CD14-positive monocyte (primary cell): ENCODE data around the gene PDE6H. TPM values are rescaled to one million over a fixed set of nuclear protein-coding genes. Genes with fewer than 3 reads are reported as not detected.

ENCODE experiments used
- DNase-seq, 3 donors: peaks; one replicate each; pipeline ENCODE4 v3.0.0-alpha.2; 2011 to 2022
- H2AFZ ChIP-seq: 2 replicates; pipeline ENCODE4 v1.6.0; 2012; ENCODE audit warnings: mild to moderate bottlenecking, low read depth, low read length, inconsistent platforms; ENCODE audit not compliant: insufficient read depth, poor library complexity, severe bottlenecking
- H3K27ac ChIP-seq, 2 donors: 1 replicate in 1 of 2; 2 replicates in 1 of 2; pipeline ENCODE4 v1.5.1; 2012 to 2013; ENCODE audit warnings: low read length in 2 of 2, control low read depth in 1 of 2, inconsistent platforms in 1 of 2, low read depth in 1 of 2, mild to moderate bottlenecking in 1 of 2
- H3K27me3 ChIP-seq, 2 donors: one replicate each; pipeline versions ENCODE4 v1.6.0 to v1.6.1; 2011 to 2013; ENCODE audit warnings: low read length in 2 of 2; ENCODE audit not compliant: control insufficient read depth in 2 of 2, insufficient read depth in 2 of 2
- H3K36me3 ChIP-seq, 2 donors: replicated peaks in 1 of 2; 1 replicate in 1 of 2; 2 replicates in 1 of 2; pipeline versions ENCODE4 v1.5.1 to v1.6.1; 2012 to 2013; ENCODE audit warnings: low read length in 2 of 2, control low read depth in 1 of 2, inconsistent platforms in 1 of 2, mild to moderate bottlenecking in 1 of 2; ENCODE audit not compliant: insufficient read depth in 2 of 2, control insufficient read depth in 1 of 2
- H3K4me1 ChIP-seq, 2 donors: 1 replicate in 1 of 2; 2 replicates in 1 of 2; pipeline versions ENCODE4 v1.5.1 to v1.6.1; 2012 to 2013; ENCODE audit warnings: low read length in 2 of 2, control low read depth in 1 of 2, inconsistent platforms in 1 of 2, mild to moderate bottlenecking in 1 of 2, moderate library complexity in 1 of 2; ENCODE audit not compliant: insufficient read depth in 2 of 2, control insufficient read depth in 1 of 2
- H3K4me2 ChIP-seq: replicated peaks from 2 replicates; pipeline ENCODE3; 2012; ENCODE audit warnings: low read length, moderate library complexity, mild to moderate bottlenecking; ENCODE audit not compliant: poor library complexity, severe bottlenecking; ENCODE audit errors: extremely low read depth
- H3K4me3 ChIP-seq, 3 experiments: fragments of 200-600 bp in 1 of 3; sonication (generic) in 1 of 3; replicated peaks in 1 of 3; 1 replicate in 2 of 3; 2 replicates in 1 of 3; pipeline ENCODE4 v1.5.1; 2011 to 2013; ENCODE audit warnings: low read length in 3 of 3, mild to moderate bottlenecking in 3 of 3, control low read depth in 2 of 3, low read depth in 2 of 3, inconsistent platforms in 1 of 3, moderate library complexity in 1 of 3
- H3K79me2 ChIP-seq: 2 replicates; pipeline ENCODE4 v1.6.0; 2012; ENCODE audit warnings: mild to moderate bottlenecking, control low read depth, inconsistent platforms, low read length, moderate library complexity; ENCODE audit not compliant: insufficient read depth
- H3K9ac ChIP-seq: 2 replicates; pipeline ENCODE4 v1.6.0; 2017; ENCODE audit warnings: low read length, mild to moderate bottlenecking; ENCODE audit not compliant: insufficient read depth, poor library complexity, severe bottlenecking
- H3K9me3 ChIP-seq, 2 donors: replicated peaks in 1 of 2; 1 replicate in 1 of 2; 2 replicates in 1 of 2; pipeline versions ENCODE4 v1.5.1 to v1.6.1; 2012 to 2013; ENCODE audit warnings: low read length in 2 of 2, control low read depth in 1 of 2; ENCODE audit not compliant: control insufficient read depth in 1 of 2, insufficient read depth in 1 of 2
- H4K20me1 ChIP-seq: 2 replicates; pipeline ENCODE4 v1.6.0; 2012; ENCODE audit warnings: mild to moderate bottlenecking, low read length, control low read depth, moderate library complexity; ENCODE audit not compliant: insufficient read depth
- H3K27ac Mint-ChIP-seq, 7 donors: one replicate each; pipeline ENCODE4 v1.8.0; 2020; ENCODE audit warnings: mild to moderate bottlenecking in 7 of 7, mixed read lengths in 7 of 7, moderate library complexity in 6 of 7, inconsistent platforms in 2 of 7
- H3K27me3 Mint-ChIP-seq, 3 donors: one replicate each; pipeline ENCODE4 v1.8.0; 2021 to 2022; ENCODE audit warnings: low read depth in 3 of 3, mild to moderate bottlenecking in 3 of 3, mixed read lengths in 3 of 3, moderate library complexity in 3 of 3, inconsistent platforms in 1 of 3
- H3K36me3 Mint-ChIP-seq, 2 donors: one replicate each; pipeline ENCODE4 v1.8.0; 2020; ENCODE audit warnings: mixed read lengths in 2 of 2, inconsistent platforms in 1 of 2, mild to moderate bottlenecking in 1 of 2
- H3K4me1 Mint-ChIP-seq: one replicate; pipeline ENCODE4 v1.8.0; 2020; ENCODE audit warnings: mild to moderate bottlenecking, mixed read lengths
- H3K4me3 Mint-ChIP-seq, 2 donors: one replicate each; pipeline ENCODE4 v1.8.0; 2020; ENCODE audit warnings: mild to moderate bottlenecking in 2 of 2, mixed read lengths in 2 of 2, moderate library complexity in 1 of 2
- H3K9me3 Mint-ChIP-seq, 7 donors: one replicate each; pipeline ENCODE4 v1.8.0; 2020 to 2022; ENCODE audit warnings: mixed read lengths in 7 of 7, mild to moderate bottlenecking in 6 of 7, moderate library complexity in 6 of 7, inconsistent platforms in 2 of 7
- CTCF ChIP-seq: fragments of 200-600 bp; IDR thresholded peaks from one replicate; pipeline ENCODE4 v1.8.0; 2022; ENCODE audit warnings: antibody characterized with exemption, mild to moderate bottlenecking
- WGBS: methylation state at CpG from one replicate; pipeline ENCODE4 v1.1.5; 2013; ENCODE audit warnings: missing lambda C conversion rate; ENCODE audit not compliant: insufficient coverage; 5-methylcytosine and 5-hydroxymethylcytosine counted together
- intact Hi-C, 2 donors: fragments of 100-400 bp; cut with micrococcal nuclease; formaldehyde crosslinking; loops; one replicate each; pipeline versions ENCODE4 v1.15.0 to v1.15.1; 2023
- polyA plus RNA-seq, 3 donors: library from polyadenylated mRNA; depleted of rRNA in 1 of 3; unstranded in 2 of 3; stranded (reverse) in 1 of 3; fragments of 300-500 nt in 2 of 3; fragments of >200 nt in 1 of 3; fragmentation: Illumina TruSeq in 2 of 3; gene quantifications; 1 replicate in 2 of 3; 2 replicates in 1 of 3; pipeline ENCODE4 v1.2.3, GENCODE V29; 2012 to 2021

Gene PDE6H
- polyA plus RNA-seq, 3 donors: 0.33 to 0.56 TPM; not detected in 1

GRCh38 chr12:15013634-15014179 lies 40.9 kb downstream of the PDE6H start:
- H3K36me3 ChIP-seq: no peaks in the 10 kb centered on the region
- H3K9me3 ChIP-seq: no peaks in the 10 kb centered on the region
- no peak overlapping the region for H3K27ac ChIP-seq
- no peaks in the 10 kb centered on the region for H3K79me2 ChIP-seq
- TF ChIP-seq CTCF: no peak
- Mint-ChIP-seq H3K9me3 (peaks cover 0 to 5% (median 2%) of the 10 kb centered on the region in 7 donors), H3K36me3 (no peaks in the 10 kb centered on the region), H3K27me3 (peaks cover 0 to 3% (median 3%) of the 10 kb centered on the region in 3 donors), H3K4me1 (peaks cover 6% of the 10 kb centered on the region), H3K4me3 (no peak overlapping the region), H3K27ac (no peak overlapping the region)
- no peak for DNase-seq
- H3K27me3 ChIP-seq: no peaks in the 10 kb centered on the region
- peak overlapping the region in 1 of 3 experiments; percentile 16 for H3K4me3 ChIP-seq
- no peaks in the 10 kb centered on the region for H4K20me1 ChIP-seq
- H3K4me2 ChIP-seq: peak overlapping the region; percentile 20
- H3K9ac ChIP-seq: no peak overlapping the region
- H2AFZ ChIP-seq: peak overlapping the region; percentile 44
- H3K4me1 ChIP-seq: no peaks in the 10 kb centered on the region
- 85% methylated on average over 2 of the region's 4 CpGs for WGBS
- intact Hi-C loops: no loop called here

GRCh38 chr12:15014708-15015107 lies 41.9 kb downstream of the PDE6H start:
- no CpG with 5 or more reads among the region's 2 CpGs for WGBS
- H3K27me3 Mint-ChIP-seq: peaks cover 0 to 3% (median 3%) of the 10 kb centered on the region in 3 donors
- peaks cover 6% of the 10 kb centered on the region for H3K4me1 Mint-ChIP-seq
- no peaks in the 10 kb centered on the region for H3K36me3 Mint-ChIP-seq
- H3K27ac Mint-ChIP-seq: no peak overlapping the region
- intact Hi-C loops: no loop called here
- Histone ChIP-seq H2AFZ (no peak overlapping the region), H3K36me3 (no peaks in the 10 kb centered on the region), H3K4me3 (no peak overlapping the region), H3K4me1 (no peaks in the 10 kb centered on the region), H3K9ac (no peak overlapping the region), H3K9me3 (no peaks in the 10 kb centered on the region), H4K20me1 (no peaks in the 10 kb centered on the region), H3K27me3 (no peaks in the 10 kb centered on the region), H3K27ac (no peak overlapping the region), H3K4me2 (no peak overlapping the region), H3K79me2 (no peaks in the 10 kb centered on the region)
- peaks cover 0 to 5% (median 0%) of the 10 kb centered on the region in 7 donors for H3K9me3 Mint-ChIP-seq
- H3K4me3 Mint-ChIP-seq: no peak overlapping the region
- TF ChIP-seq CTCF: no peak
- DNase-seq: no peak
